GM12873 (cell line): ENCODE data around the gene FAM184B.

Experiments
- TF ChIP-seq, protein P1 (sequence below): IDR thresholded peaks from 2 replicates; pipeline ENCODE4 v1.5.1; 2012; ENCODE audit warnings: low read depth, mild to moderate bottlenecking, moderate library complexity, low read length, control low read depth; ENCODE audit not compliant: insufficient read depth; ENCODE audit errors: missing control alignments

Gene FAM184B

DNA sequence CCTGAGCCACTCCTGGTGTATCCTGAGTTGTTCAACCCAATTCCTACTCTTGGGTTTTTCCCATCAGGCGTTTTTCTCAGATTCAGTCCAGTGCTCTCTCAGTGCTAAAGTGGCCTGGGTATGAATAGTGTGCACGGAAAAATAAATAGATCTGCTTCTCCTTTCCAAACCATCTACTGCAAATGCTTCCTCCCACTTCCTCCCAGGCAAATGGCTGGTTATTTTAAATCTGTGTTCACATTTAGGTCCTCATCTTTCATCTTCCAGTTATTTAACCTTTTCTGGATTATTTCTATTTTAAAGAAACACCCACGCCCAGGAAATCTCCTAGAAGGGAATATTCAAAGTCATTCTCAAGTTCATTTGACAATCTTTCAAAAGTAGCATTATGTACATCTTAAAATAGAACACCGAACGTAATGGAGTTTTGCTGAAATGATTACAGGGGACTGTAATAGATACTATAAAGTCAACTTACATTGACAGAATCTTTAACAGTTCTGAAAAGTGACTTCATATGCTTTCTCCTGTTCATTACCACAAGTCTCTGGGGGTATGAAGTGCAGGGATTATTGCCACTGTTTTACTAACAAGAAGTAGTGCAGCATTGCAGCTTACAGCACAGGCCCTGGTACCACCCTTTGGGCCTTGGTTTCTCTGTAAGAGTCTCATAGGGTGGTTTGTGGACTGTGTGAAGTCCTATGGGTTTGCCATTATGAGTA lies 100.7 kb downstream of the FAM184B start:
- TF ChIP-seq, protein P1, sequence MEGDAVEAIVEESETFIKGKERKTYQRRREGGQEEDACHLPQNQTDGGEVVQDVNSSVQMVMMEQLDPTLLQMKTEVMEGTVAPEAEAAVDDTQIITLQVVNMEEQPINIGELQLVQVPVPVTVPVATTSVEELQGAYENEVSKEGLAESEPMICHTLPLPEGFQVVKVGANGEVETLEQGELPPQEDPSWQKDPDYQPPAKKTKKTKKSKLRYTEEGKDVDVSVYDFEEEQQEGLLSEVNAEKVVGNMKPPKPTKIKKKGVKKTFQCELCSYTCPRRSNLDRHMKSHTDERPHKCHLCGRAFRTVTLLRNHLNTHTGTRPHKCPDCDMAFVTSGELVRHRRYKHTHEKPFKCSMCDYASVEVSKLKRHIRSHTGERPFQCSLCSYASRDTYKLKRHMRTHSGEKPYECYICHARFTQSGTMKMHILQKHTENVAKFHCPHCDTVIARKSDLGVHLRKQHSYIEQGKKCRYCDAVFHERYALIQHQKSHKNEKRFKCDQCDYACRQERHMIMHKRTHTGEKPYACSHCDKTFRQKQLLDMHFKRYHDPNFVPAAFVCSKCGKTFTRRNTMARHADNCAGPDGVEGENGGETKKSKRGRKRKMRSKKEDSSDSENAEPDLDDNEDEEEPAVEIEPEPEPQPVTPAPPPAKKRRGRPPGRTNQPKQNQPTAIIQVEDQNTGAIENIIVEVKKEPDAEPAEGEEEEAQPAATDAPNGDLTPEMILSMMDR = no peak

DNA sequence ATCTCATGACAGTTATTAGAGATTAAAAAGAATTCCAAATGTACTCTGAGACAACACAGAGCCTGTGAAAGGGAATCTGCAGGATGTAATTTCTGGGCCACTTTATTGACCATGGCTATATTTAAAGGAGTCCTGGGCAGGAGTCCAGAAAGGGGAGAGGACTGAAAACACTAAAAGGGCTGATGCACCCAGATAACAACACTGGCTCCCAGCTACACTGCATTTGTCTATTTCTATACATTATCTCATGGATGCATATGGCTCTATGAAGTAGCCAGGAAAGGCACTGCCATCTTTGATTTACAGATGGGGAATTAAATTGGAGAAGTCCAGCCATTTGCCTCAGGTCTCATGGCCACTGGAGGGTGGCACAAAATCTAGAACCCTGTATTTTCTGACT lies 111.0 kb downstream of the FAM184B start:
- TF ChIP-seq, protein P1 = no peak

DNA sequence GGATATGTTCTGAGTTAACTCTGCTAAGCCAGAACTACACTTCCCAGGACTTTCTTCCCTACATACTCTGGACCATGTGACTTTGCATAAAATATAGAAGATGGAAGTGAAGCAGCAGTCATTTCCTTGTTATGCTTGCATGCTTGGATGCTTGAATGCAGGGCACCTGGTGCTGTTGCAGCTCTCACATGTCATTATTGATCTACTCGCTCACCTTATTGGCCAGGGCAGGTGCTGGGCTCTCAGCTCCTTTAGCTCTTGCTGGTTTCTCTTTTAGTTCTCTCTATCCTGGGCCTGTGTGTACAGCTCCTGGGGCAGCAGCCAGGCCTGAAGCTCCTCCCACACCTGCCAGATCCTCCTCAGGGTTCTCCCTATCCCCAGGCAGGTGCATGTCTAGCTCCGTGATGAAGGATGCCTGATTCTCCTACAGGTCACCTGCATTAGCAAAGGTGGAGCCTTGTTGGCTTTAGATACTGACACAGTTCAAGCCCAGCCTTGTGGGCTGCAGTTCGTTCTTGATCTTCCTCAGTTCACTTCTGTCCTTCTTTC lies 113.7 kb downstream of the FAM184B start:
- TF ChIP-seq, protein P1 = no peak

DNA sequence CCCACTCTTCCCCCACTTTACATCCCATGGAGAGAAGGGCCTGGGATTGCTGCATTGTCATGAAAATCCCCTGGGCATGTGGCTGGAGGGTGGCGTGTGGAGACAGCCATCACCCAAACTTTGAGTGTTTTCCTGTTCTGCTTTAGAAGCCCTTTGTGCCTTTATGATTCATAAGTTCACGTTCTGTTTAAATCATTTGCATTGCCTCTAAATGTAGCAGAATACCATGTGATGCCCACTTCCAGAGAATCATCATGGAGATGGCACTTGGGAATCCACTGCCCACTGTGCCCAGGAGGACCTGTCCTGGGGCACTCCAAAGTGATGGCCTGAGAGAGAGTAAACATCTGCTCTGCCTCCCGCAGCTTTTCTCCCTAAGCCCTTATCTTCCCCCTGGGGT lies 114.2 kb downstream of the FAM184B start:
- TF ChIP-seq, protein P1 = no peak

DNA sequence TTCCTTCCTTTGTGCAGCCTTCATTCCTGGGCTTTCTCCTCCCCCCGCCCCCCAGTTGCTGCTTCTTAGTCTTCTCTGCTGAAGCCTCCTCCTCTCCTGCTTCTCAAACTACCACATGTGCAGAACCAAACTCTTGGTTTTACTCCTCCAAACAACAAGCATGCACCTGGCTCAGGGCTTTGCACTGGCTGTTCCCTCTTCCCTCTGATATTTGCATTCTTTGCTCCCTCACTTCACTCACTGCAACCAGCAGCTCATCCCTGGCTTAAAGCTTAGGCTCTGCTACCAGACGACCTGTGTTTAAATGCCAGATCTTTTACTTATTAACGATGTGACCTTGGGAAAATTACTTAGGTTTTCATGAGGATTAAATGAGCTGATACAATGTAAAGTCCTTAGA lies 115.6 kb downstream of the FAM184B start:
- TF ChIP-seq, protein P1 = no peak

DNA sequence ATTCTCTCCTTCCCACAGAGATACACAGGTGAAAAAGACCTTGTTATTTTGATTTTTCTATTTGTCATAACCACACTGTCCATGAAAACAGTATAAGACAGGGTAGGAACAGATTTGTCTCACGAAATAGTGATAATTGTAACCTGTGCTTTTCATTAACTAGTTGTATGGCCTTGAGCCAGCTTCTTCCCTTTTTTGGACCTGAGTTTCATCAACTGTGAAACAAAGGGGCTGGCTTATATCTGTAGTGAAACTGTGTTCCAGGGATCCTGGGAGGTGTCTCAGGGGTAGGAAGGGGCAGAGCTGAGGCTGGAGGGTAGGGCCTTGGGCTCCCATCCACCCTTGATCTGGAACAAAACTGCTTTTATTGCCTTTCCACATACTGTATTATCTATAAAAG lies 116.1 kb downstream of the FAM184B start:
- TF ChIP-seq, protein P1 = no peak

DNA sequence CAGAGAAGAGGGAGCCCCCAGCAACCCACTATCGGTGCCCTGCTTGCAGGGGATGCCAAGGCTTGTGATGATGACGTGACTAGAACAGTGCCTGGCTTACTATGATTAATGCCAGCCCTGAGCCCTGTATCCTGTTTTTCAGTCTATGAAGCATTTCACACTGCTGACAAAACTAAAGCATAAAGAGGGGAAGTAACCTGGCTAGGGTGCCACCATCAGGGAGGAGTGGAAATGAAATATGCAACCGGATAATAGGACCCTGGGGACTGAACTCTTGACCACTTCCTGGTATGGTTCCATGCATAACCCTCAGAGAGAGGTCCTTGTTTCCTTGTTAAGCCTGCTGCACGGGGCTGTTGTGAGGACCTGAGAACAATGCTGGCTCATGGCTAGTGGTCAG lies 116.7 kb downstream of the FAM184B start:
- TF ChIP-seq, protein P1 = peak; percentile 12
